GM19238 (cell line): ENCODE results near the gene ARL15.
"Not testable (repeated sequence)": the region's sequence is repeated elsewhere in the genome, so short reads cannot be mapped to it uniquely, and the experiment has no call there.

ENCODE experiments used
- DNase-seq: peaks from one replicate; pipeline ENCODE4 v3.0.0; 2011; ENCODE audit warnings: low spot score; ENCODE audit not compliant: insufficient read length

Gene ARL15

GRCh38 chr5:53994148-53994547 is 316.2 kb downstream of the ARL15 start:
- no peak for DNase-seq

DNA sequence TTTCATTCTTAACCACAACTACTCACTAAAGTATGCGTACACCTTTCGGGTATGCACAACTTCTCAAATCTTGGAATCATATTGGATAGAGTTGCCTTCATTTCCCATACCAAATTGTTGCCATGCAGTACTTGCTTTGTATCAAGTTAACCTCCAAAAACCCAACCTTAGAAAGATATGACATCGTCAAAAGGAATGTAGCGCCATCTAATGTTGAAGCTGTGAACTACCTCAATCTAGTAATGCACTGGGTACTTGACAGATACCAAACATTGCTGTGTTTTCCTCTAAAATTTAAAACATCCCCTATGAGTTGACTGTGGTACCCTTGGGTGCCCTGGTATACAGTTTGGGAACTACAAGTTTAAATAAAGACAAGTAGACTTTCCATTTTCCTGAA is 318.4 kb downstream of the ARL15 start:
- DNase-seq: no peak

DNA sequence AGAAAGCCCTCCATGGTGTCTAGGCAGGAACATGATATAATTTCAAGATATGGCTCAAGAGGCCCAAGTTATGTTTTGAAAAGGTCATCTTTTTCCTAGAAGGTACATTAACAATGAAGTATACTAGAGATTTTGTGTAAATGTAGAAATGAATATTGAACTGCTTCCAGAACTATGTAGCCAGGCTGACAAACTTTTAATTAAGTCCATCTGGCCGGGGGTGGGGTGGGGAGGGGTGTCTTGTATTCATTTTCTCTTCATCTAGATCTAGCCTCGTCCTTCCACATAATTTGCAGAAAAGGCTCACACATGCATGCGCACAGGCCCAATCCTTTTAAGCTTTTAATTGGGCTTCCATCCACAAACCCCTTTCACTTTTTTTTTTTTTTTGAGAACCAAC is 323.3 kb downstream of the ARL15 start:
- no peak for DNase-seq

- no peak for DNase-seq
These were observed 324.6 kb downstream of the ARL15 start for GRCh38 chr5:53985796-53986195.

GRCh38 chr5:53984971-53985370 is 325.4 kb downstream of the ARL15 start:
- DNase-seq: no peak

DNA sequence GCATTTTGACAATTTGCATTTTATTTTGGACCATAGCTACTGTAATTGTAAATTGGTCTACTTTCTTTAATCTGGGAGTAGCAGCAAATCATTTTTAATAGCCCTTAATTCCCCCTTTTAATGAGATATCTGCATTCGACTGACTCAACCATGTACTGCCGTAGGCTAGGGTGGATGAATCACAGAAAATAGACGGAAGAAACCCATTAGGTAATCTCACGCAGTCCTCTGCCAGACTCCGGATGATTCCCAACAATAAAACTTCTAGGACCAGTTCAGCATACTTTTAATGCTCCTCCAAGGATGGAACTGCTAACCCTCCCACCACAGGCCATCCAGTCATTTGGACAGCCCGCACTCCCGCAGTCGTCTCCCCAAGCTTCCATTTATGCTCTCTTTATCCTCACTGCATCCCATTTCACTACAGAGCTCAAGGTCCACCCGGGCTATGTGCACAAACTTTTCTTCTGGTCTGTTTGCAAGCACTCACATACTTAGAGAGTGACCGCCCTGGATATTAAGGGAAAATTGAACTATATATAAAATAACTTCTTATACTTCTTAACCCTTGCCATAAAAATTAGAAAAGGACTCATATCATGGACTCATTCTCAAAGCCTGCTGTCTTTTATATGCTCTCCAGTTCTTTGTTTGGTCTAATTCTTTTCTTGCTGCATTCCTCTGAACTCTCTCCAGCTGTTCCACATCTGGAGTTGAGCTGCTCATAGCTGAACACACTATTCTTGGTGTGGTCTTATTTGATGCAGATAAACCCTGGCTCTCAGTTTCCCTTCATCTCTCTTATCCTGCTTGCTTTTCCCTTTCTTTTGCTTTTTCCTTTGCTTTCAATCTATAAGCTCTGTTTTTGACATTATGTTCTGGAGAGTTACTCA is 326.6 kb downstream of the ARL15 start:
- DNase-seq: no peak

DNA sequence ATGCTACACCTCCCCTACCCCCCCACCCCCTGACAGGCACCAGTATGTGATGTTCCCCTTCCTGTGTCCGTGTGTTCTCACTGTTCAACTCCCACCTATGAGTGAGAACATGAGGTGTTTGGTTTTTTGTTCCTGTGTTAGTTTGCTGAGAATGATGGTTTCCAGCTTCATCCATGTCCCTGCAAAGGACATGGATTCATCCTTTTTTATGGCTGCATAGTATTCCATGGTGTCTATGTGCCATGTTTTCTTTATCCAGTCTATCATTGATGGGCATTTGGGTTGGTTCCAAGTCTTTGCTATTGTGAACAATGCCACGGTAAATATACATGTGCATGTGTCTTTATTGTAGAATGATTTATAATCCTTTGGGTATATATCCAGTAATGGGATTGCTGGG is 328.1 kb downstream of the ARL15 start:
- DNase-seq: not testable (repeated sequence)

- no peak for DNase-seq
These were observed 330.3 kb downstream of the ARL15 start for GRCh38 chr5:53980061-53980460.

GRCh38 chr5:53974021-53974420 is 336.4 kb downstream of the ARL15 start:
- DNase-seq: no peak

GRCh38 chr5:53972314-53972713 is 338.1 kb downstream of the ARL15 start:
- no peak for DNase-seq

- DNase-seq: no peak
These were observed 338.8 kb downstream of the ARL15 start for GRCh38 chr5:53971551-53971950.

- DNase-seq: no peak
These were observed 339.2 kb downstream of the ARL15 start for GRCh38 chr5:53971131-53971530.

DNA sequence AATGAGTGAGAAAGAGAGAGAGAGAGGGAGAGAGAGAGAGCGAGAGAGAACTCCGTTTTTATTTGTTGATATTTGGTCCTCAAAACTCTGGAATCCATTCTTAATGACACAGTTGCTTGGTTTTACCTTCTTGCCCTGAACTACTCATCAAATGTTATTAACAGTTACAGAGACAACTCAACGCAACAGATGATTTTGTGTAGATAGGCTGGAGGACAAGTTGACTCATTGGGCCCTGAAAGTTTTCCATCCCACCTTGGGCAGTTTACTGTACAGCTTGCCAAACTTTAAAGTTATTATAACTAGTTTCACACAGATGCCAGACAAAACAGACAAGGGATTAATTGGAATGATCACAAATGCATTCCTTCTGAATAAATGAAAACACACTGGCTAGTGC is 339.9 kb downstream of the ARL15 start:
- DNase-seq: no peak

DNA sequence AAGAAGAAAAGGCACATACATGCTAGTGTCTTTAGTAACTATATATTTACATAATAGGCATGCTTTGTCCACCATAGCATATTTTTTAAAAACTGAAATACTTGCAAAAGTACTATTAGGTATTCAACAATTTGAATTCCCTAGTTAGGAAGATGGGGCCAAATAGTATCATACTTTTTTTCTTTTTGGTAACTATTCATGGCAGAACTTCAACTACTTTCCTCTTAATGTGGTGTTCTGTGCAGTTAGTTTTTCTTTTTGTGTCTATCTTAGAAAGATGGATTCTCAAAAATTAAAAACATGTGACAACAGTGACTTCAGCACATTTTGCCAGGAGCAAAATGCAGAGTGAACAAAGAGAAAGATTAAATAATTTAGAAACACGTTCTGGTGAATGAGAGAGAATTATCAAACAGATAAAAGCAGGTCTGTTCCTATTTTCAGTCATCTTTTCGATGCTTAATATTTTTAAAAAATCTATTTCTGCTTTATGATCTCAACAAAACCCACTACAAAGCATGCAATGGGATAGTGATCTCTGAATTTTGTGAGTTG is 341.1 kb downstream of the ARL15 start:
- no peak for DNase-seq

DNA sequence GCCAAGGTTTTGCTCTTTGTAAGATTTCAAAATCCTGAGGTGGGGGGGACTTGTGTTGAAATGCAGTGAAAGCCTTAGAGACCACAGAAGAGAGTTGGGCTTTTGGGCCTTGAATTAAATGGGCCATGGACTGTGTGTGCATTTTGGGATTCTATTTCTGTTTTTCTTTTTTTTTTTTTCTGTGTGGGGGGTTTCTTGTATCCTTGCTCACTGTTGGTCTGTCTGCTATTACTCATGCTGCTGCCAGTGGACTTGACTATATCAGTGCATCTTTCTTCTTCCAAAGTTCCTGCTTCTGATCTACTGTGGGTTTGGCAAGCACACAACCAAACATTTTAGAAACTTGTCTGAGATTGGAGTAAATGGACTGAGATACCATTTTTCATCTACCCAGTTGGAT is 344.9 kb downstream of the ARL15 start:
- DNase-seq: no peak

DNA sequence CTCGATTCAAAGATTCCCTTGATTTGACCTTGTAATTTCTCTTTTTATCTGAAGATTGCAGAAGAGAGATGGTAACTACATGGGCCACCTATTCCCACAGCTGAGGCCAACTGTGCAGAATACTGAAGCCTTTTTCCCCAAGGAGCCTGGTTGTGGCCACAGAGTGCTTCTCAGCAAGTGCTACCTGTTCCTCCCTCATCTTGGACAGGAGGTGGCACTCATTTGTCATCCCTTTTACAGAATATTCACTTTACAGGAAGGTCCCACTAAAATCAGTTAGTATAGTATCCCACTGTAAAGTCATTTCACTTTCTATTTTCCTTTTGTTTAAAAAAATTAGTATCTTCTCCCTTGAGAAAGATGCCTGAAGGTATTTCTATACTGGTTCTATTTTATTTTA is 346.4 kb downstream of the ARL15 start:
- DNase-seq: no peak

- DNase-seq: no peak
These were observed 348.1 kb downstream of the ARL15 start for GRCh38 chr5:53962306-53962705.

DNA sequence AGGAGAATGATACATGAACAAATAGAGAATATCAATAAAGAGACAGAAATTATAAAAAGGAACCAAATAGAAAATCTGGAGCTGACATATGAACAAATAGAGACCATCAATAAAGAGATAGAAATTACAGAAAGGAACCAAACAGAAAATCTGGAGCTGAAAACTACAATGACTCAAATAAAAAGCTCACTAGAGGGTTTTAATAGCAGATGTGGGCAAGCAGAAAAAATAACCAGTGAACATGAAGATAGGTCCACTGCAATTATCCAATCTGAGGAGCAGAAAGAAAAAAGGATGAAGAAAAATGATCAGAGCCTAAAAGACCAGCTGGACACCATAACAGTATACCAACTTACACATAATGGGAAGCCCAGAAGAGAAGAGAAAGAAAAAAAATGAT is 353.7 kb downstream of the ARL15 start:
- no peak for DNase-seq

DNA sequence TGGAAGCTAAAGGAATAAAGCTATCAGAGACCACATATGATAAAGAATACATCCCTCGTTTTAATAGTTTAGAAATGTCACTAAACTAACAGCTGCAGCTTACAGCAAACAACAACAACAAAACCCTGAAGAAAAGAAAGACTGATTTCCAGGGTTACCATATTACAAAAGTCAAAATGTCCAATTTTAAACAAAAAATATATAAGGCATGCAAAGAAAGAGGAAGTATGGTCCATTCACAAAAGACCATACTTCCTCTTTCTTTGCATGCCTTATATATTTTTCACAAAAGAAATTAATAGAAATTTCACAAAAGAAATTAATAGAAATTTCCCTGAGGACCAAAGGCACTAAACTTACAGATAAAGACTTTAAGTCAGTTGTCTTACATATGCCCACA is 354.2 kb downstream of the ARL15 start:
- DNase-seq: no peak

GRCh38 chr5:53950621-53951020 is 359.8 kb downstream of the ARL15 start:
- DNase-seq: no peak

- DNase-seq: no peak
These were observed 361.8 kb downstream of the ARL15 start for GRCh38 chr5:53948598-53948997.

- no peak for DNase-seq
These were observed 363.8 kb downstream of the ARL15 start for GRCh38 chr5:53946405-53947100.

DNA sequence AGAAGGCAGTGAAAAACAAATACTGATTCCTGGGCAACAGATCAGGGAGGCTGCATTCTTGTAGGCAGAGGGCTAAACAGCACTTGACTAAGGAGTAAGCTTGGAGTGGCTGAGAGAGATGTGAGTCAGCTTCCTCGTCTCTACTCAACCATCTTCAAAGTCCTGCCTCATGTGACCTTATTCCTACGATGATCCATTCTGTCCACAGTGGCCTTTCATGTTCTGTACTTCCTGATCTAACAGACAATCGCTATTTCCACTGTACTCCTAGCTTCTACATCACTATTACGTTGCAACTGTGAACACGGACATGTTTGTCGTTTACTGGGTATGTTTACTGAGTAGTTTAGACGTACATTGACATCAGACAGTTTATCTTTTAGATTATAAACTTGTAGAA is 365.4 kb downstream of the ARL15 start:
- no peak for DNase-seq
